Neural progenitor cell (in vitro differentiated cells): ENCODE data around the gene NELL2.

Experiments
- EZH2 ChIP-seq: fragments of 200-600 bp; sonication (generic); IDR thresholded peaks from 2 replicates; pipeline ENCODE4 v1.6.1; 2017; ENCODE audit warnings: antibody characterized with exemption, mild to moderate bottlenecking, moderate library complexity
- TF ChIP-seq, protein P1 (sequence below): fragments of 200-600 bp; sonication (generic); IDR thresholded peaks from 2 replicates; pipeline ENCODE4 v1.5.1; 2017; ENCODE audit warnings: antibody characterized with exemption, mild to moderate bottlenecking

DNA sequence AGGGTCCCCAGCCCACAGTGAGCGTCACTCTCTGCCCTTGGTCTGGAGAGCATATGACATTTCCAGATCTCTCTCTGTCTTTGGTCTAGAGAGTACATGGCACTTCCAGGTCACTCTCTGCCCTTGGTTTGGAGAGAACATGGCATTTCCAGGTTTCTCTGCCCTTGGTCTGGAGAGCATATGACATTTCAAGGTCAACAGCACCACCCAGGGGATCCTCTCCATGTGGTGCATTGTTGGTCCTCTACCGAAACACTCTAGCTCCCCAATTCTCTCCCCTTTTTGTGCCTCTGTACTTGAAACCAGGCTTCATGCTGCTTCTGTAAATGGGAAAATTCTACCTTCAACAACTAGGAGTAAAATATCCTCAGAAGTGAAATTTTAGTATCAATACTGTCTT is 399.4 kb downstream of the NELL2 start:
- no peak for TF ChIP-seq EZH2
- TF ChIP-seq, protein P1, sequence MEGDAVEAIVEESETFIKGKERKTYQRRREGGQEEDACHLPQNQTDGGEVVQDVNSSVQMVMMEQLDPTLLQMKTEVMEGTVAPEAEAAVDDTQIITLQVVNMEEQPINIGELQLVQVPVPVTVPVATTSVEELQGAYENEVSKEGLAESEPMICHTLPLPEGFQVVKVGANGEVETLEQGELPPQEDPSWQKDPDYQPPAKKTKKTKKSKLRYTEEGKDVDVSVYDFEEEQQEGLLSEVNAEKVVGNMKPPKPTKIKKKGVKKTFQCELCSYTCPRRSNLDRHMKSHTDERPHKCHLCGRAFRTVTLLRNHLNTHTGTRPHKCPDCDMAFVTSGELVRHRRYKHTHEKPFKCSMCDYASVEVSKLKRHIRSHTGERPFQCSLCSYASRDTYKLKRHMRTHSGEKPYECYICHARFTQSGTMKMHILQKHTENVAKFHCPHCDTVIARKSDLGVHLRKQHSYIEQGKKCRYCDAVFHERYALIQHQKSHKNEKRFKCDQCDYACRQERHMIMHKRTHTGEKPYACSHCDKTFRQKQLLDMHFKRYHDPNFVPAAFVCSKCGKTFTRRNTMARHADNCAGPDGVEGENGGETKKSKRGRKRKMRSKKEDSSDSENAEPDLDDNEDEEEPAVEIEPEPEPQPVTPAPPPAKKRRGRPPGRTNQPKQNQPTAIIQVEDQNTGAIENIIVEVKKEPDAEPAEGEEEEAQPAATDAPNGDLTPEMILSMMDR, result no peak
